ENCODE data around the gene NPHS1. TPM values are rescaled to one million over a fixed set of nuclear protein-coding genes. Genes with fewer than 3 reads are reported as not detected.
"Not testable (repeated sequence)": the region's sequence is repeated elsewhere in the genome, so short reads cannot be mapped to it uniquely, and the experiment has no call there.

The NPHS1 gene
- total RNA-seq, 3 donors from 2014 or later = 0.09 TPM; not detected in 2

DNA sequence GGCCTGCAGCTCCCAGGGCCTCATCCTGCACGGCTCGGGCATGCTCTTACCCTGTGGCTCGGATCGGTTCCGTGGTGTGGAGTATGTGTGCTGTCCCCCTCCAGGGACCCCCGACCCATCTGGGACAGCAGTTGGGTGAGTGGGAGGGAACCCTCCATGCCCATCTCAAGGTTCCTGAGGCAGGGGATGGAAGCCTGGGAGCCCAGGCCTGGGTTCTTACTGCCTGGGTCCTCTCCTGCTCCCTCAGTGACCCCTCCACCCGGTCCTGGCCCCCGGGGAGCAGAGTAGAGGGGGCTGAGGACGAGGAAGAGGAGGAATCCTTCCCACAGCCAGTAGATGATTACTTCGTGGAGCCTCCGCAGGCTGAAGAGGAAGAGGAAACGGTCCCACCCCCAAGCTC lies 19.3 kb upstream of the NPHS1 start:
- TF ChIP-seq, protein P1, sequence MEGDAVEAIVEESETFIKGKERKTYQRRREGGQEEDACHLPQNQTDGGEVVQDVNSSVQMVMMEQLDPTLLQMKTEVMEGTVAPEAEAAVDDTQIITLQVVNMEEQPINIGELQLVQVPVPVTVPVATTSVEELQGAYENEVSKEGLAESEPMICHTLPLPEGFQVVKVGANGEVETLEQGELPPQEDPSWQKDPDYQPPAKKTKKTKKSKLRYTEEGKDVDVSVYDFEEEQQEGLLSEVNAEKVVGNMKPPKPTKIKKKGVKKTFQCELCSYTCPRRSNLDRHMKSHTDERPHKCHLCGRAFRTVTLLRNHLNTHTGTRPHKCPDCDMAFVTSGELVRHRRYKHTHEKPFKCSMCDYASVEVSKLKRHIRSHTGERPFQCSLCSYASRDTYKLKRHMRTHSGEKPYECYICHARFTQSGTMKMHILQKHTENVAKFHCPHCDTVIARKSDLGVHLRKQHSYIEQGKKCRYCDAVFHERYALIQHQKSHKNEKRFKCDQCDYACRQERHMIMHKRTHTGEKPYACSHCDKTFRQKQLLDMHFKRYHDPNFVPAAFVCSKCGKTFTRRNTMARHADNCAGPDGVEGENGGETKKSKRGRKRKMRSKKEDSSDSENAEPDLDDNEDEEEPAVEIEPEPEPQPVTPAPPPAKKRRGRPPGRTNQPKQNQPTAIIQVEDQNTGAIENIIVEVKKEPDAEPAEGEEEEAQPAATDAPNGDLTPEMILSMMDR (IDR thresholded peaks at IDR 0.05) = no peak
- ATAC-seq = no peak
- Histone ChIP-seq H3K9me3 (no peaks in the 10 kb centered on the region), H3K36me3 (ENCODE audit: low read depth) (no peaks in the 10 kb centered on the region), H3K4me3 (no peak overlapping the region), H3K4me1 (ENCODE audit: low read depth) (peaks cover 18% of the 10 kb centered on the region)
- no peak for DNase-seq
- intact Hi-C loops (cut with DNase I, micrococcal nuclease) = no loop called here

DNA sequence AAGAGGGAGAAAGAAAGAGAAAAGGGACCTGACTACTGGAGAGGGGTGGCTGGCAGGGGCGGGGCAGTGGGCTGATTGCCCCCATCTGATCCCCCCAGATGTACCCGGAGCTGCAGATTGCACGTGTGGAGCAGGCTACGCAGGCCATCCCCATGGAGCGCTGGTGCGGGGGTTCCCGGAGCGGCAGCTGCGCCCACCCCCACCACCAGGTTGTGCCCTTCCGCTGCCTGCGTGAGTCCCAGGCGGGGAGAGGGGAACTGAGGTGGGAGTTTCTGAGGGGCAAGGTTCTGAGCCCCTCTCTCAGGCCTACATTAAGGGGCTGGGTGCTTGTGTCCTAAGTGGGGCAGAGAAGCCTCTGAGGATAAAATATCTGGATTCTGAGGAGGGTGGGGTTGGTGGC lies 18.5 kb upstream of the NPHS1 start:
- no peak overlapping the region for H3K4me3 ChIP-seq
- TF ChIP-seq, protein P1 (IDR thresholded peaks at IDR 0.05) = no peak
- H3K36me3 ChIP-seq (ENCODE audit: low read depth) = no peaks in the 10 kb centered on the region
- intact Hi-C loops (cut with DNase I, micrococcal nuclease) = no loop called here
- DNase-seq = no peak
- H3K4me1 ChIP-seq (ENCODE audit: low read depth) = peaks cover 18% of the 10 kb centered on the region
- ATAC-seq = no peak
- H3K9me3 ChIP-seq = no peaks in the 10 kb centered on the region

DNA sequence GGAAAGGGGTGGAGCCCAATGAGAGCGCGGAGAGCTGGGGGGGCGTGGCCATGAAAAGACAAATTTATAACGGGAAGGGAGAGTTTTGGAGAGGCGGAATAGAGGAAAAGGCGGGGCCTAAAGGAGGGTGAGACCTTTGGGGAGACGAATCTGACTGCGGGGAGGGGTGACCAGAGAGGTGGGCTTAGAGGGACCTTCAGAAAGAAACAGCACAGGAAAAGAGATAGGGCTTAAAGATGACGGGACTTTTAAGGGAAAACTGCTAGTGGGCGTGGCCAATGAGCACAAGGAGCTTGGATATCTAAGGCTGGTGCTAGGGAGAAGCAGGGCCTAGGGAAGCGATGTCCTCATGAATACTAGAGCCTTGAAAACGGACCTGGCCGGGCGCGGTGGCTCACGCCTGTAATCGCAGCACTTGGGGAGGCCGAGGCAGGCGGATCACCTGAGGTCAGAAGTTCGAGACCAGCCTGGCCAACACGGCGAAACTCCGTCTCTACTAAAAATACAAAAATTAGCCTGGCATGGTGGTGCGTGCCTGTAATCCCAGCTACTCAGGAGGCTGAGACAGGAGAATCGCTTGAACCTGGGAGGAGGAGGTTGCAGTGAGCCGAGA lies 17.9 kb upstream of the NPHS1 start:
- DNase-seq = peak in 1 of 3 donors; percentile 18
- intact Hi-C loops (cut with DNase I, micrococcal nuclease); H3K9me3 ChIP-seq; H3K4me3 ChIP-seq; H3K36me3 ChIP-seq (ENCODE audit: low read depth); ATAC-seq: not testable (repeated sequence)
- H3K4me1 ChIP-seq (ENCODE audit: low read depth) = peaks cover 18% of the 10 kb centered on the region

DNA sequence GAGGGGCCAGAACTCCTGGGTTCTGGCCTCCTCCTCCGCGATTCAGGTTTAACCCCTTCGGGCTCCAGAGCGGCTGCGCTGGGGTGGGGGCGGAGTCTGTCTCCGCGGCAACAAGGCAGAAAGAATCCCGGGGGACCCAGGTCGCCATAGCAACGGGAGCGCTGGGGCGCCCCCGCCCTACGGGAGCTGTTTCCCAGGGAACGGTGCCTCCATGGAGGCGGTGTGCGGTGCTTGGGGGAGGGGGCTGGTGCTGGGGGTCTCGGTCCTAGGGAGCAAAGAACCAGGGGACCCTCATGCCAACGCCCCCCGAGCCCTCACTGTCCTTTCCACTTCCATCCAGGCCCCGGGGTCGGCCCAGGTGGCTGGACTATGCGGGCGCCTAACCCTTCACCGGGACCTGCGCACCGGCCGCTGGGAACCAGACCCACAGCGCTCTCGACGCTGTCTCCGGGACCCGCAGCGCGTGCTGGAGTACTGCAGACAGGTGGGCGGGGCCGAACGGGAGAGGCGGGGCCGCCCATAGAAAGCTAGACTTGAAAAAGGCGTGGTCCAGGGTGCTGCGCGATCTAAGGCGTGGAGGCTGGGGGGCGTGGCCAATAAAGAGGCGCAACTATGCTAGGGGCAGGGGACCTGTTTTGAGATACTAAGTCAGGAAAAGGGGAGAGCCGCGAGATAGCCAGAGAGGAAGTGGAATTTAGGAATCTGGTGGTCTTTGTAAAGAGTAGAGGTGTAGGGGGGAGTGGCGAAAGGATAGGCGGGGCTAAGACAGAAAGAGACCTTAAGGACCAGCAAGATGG lies 17.2 kb upstream of the NPHS1 start:
- Histone ChIP-seq H3K9me3 (no peaks in the 10 kb centered on the region), H3K4me1 (ENCODE audit: low read depth) (peaks cover 18% of the 10 kb centered on the region), H3K4me3 (no peak overlapping the region), H3K36me3 (ENCODE audit: low read depth) (no peaks in the 10 kb centered on the region)
- ATAC-seq (peak; percentile 83), DNase-seq (peak; percentile 71 to 81 (median 75))
- TF ChIP-seq, protein P1 (IDR thresholded peaks at IDR 0.05) = no peak
- intact Hi-C loops (cut with DNase I, micrococcal nuclease) = no loop called here

DNA sequence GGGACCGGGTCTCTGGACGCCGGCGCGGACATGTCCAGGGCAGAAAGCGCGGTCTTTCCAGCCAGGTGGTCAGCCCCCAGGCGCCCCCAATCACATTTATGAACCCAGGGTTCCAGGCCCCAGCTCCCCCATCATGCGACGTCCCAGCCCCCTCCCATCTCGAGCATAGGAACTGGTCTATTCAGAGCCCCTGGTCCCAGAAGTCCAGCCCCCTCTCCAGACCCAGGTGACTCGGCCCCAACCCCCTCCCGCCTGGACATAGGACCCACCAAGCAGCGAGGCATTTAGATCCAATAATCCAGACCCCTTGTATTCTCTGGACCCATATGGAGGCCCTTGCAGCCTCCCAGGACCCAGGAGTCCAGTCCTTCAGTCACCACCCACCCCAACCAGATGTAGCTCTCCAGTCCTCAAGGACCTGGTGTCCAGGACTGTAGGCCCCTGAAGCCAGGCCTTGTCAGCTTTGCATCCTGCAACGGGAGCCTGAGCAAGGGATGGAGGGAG lies 16.6 kb upstream of the NPHS1 start:
- Histone ChIP-seq H3K4me3 (no peak overlapping the region), H3K9me3 (no peaks in the 10 kb centered on the region), H3K36me3 (ENCODE audit: low read depth) (no peaks in the 10 kb centered on the region), H3K4me1 (ENCODE audit: low read depth) (peaks cover 18% of the 10 kb centered on the region)
- intact Hi-C loops (cut with DNase I, micrococcal nuclease) = no loop called here
- no peak for DNase-seq
- peak; percentile 9 for ATAC-seq
- TF ChIP-seq, protein P1 (IDR thresholded peaks at IDR 0.05) = no peak

DNA sequence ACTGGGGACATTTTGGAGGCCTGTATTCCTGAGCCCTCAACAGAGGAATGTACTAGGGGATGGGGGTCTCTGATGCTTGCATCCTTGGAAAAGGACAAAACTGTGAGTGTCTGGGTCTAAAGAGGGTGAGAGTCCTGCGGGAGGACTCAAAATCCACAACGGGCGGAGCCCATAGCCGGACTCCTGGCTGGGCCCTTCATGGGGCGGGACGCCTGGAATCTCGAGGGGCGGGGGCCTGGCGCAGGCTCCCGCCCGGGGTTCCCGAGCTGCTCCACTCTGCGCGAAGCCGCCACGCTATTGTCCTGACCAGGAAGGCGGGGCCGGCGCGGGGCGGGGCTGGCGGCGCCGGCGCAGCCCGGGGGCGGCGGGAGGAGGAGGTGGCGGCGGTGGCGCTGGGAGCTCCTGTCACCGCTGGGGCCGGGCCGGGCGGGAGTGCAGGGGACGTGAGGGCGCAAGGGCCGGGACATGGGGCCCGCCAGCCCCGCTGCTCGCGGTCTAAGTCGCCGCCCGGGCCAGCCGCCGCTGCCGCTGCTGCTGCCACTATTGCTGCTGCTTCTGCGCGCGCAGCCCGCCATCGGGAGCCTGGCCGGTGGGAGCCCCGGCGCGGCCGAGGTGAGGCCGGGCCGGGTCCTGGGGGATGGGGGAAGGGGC lies 16.0 kb upstream of the NPHS1 start, which contains the start of gene APLP1:
APLP1 (plus strand) TSS at position 403 of the 651 bp plus-strand sequence; CDS start at position 466, 63 bp downstream.
- ATAC-seq = peak; percentile 85

More for the DNA sequence above, 16.0 kb upstream of the NPHS1 start, which contains the start of gene APLP1:
- intact Hi-C loops (cut with DNase I, micrococcal nuclease) = no loop called here
- no peaks in the 10 kb centered on the region for H3K9me3 ChIP-seq
- peak in 2 of 3 donors; percentile 68 to 76 for DNase-seq
- H3K4me1 ChIP-seq (ENCODE audit: low read depth) = peaks cover 18% of the 10 kb centered on the region
- TF ChIP-seq, protein P1 (IDR thresholded peaks at IDR 0.05) = no peak
- H3K36me3 ChIP-seq (ENCODE audit: low read depth) = no peaks in the 10 kb centered on the region
- H3K4me3 ChIP-seq = no peak within 1 kb of the TSS

Data from mucosa of descending colon (tissue), 3 donors.